OCI-LY1 (cell line): ENCODE measurements around the gene RNF224.

Source experiments
- H2AFZ ChIP-seq: fragments of 200-600 bp; sonication (generic), shearing (Covaris generic); 2 replicates; pipeline ENCODE4 v1.6.0; 2014; ENCODE audit warnings: antibody characterized with exemption, mild to moderate bottlenecking, low read length
- H3F3A ChIP-seq: fragments of 200-600 bp; sonication (generic), shearing (Covaris generic); 2 replicates; pipeline ENCODE4 v1.6.0; 2014; ENCODE audit warnings: mild to moderate bottlenecking, antibody characterized with exemption, low read length, moderate library complexity; ENCODE audit not compliant: insufficient read depth
- H3K27ac ChIP-seq: fragments of 200-600 bp; sonication (generic); 2 replicates; pipeline ENCODE4 v1.5.1; 2014; ENCODE audit warnings: low read length, mixed run types, mild to moderate bottlenecking, low read depth; ENCODE audit not compliant: poor library complexity, severe bottlenecking
- H3K27me3 ChIP-seq: fragments of 200-600 bp; sonication (generic); 2 replicates; pipeline ENCODE4 v1.6.0; 2014; ENCODE audit warnings: antibody characterized with exemption, mild to moderate bottlenecking, low read length, moderate library complexity; ENCODE audit not compliant: insufficient read depth
- H3K36me3 ChIP-seq: fragments of 200-600 bp; sonication (generic); 2 replicates; pipeline ENCODE4 v1.6.1; 2014; ENCODE audit warnings: mild to moderate bottlenecking, antibody characterized with exemption, low read length, moderate library complexity, mixed read lengths; ENCODE audit not compliant: insufficient read depth
- H3K4me1 ChIP-seq: fragments of 200-600 bp; sonication (generic); 2 replicates; pipeline ENCODE4 v1.5.1; 2014; ENCODE audit warnings: mild to moderate bottlenecking, low read length, moderate library complexity; ENCODE audit not compliant: insufficient read depth, severe bottlenecking
- H3K4me2 ChIP-seq: fragments of 200-600 bp; sonication (generic), shearing (Covaris generic); 2 replicates; pipeline ENCODE4 v1.6.1; 2014; ENCODE audit warnings: low read length
- H3K4me3 ChIP-seq: fragments of 200-600 bp; sonication (generic); 2 replicates; pipeline ENCODE4 v1.5.1; 2014; ENCODE audit warnings: low read length, low read depth, mild to moderate bottlenecking, mixed read lengths; ENCODE audit not compliant: poor library complexity, severe bottlenecking
- H3K79me2 ChIP-seq: fragments of 200-600 bp; shearing (Covaris generic); 2 replicates; pipeline ENCODE4 v1.6.1; 2016; ENCODE audit warnings: mixed run types, low read length, mixed read lengths; ENCODE audit not compliant: insufficient read depth
- H3K9ac ChIP-seq: fragments of 200-600 bp; sonication (generic), shearing (Covaris generic); 2 replicates; pipeline ENCODE4 v1.6.1; 2014; ENCODE audit warnings: mild to moderate bottlenecking, low read length, mixed read lengths
- H3K9me2 ChIP-seq: fragments of 200-600 bp; sonication (generic), shearing (Covaris generic); 2 replicates; pipeline ENCODE4 v1.6.1; 2014; ENCODE audit warnings: low read depth, mild to moderate bottlenecking, low read length, mixed read lengths
- H3K9me3 ChIP-seq: fragments of 200-600 bp; shearing (Covaris generic); 2 replicates; pipeline ENCODE4 v1.6.1; 2014; ENCODE audit warnings: low read length, mixed read lengths
- H4K20me1 ChIP-seq: fragments of 200-600 bp; sonication (generic), shearing (Covaris generic); 2 replicates; pipeline ENCODE4 v1.6.0; 2016; ENCODE audit warnings: mild to moderate bottlenecking, low read length; ENCODE audit not compliant: insufficient read depth
- EZH2 ChIP-seq: fragments of 200-600 bp; sonication (generic), shearing (Covaris generic); IDR thresholded peaks from 2 replicates; pipeline ENCODE4 v1.8.0; 2017; ENCODE audit warnings: borderline replicate concordance, mixed run types, mild to moderate bottlenecking, antibody characterized with exemption, low read length, moderate library complexity, mixed read lengths
- TF ChIP-seq, protein P1 (sequence below): fragments of 200-600 bp; sonication (generic), shearing (Covaris generic); IDR thresholded peaks from 2 replicates; pipeline ENCODE4 v1.5.1; 2017; ENCODE audit warnings: mild to moderate bottlenecking, antibody characterized with exemption, low read length, moderate library complexity, mixed read lengths

The RNF224 gene

DNA sequence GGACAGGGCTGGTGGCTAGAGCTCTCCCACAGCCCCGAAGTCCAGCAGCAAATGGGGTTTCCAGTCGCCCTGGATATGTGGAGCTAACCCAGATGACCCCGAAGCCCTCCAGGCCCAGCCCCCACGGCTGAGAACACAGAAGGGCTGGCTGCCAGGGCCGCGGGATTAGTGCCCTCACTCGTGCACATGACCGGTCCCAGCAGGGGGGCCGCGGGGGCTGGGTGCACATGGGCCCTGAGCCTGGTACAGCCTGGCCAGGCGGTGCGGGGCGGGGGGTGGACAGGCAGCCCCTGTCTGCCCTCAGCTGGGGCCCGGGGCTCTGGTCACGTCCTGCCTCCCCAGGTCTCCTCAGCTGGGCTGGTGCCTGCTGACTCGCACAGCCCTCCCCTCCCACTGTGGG lies 32.9 kb upstream of the RNF224 start:
- no peak overlapping the region for H3K4me3 ChIP-seq
- H3K4me1 ChIP-seq = peaks cover 8% of the 10 kb centered on the region
- H3K27me3 ChIP-seq = peaks cover 13% of the 10 kb centered on the region
- H3K9me2 ChIP-seq = no peaks in the 10 kb centered on the region
- no peak overlapping the region for H3K4me2 ChIP-seq
- H3K9ac ChIP-seq = no peak overlapping the region
- H2AFZ ChIP-seq = no peak overlapping the region
- no peaks in the 10 kb centered on the region for H3K9me3 ChIP-seq
- peaks cover 11% of the 10 kb centered on the region for H3K36me3 ChIP-seq
- no peak overlapping the region for H3K27ac ChIP-seq
- H4K20me1 ChIP-seq = no peaks in the 10 kb centered on the region
- H3F3A ChIP-seq = no peaks in the 10 kb centered on the region
- TF ChIP-seq, protein P1, sequence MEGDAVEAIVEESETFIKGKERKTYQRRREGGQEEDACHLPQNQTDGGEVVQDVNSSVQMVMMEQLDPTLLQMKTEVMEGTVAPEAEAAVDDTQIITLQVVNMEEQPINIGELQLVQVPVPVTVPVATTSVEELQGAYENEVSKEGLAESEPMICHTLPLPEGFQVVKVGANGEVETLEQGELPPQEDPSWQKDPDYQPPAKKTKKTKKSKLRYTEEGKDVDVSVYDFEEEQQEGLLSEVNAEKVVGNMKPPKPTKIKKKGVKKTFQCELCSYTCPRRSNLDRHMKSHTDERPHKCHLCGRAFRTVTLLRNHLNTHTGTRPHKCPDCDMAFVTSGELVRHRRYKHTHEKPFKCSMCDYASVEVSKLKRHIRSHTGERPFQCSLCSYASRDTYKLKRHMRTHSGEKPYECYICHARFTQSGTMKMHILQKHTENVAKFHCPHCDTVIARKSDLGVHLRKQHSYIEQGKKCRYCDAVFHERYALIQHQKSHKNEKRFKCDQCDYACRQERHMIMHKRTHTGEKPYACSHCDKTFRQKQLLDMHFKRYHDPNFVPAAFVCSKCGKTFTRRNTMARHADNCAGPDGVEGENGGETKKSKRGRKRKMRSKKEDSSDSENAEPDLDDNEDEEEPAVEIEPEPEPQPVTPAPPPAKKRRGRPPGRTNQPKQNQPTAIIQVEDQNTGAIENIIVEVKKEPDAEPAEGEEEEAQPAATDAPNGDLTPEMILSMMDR = no peak
- no peak for TF ChIP-seq EZH2
- no peaks in the 10 kb centered on the region for H3K79me2 ChIP-seq

DNA sequence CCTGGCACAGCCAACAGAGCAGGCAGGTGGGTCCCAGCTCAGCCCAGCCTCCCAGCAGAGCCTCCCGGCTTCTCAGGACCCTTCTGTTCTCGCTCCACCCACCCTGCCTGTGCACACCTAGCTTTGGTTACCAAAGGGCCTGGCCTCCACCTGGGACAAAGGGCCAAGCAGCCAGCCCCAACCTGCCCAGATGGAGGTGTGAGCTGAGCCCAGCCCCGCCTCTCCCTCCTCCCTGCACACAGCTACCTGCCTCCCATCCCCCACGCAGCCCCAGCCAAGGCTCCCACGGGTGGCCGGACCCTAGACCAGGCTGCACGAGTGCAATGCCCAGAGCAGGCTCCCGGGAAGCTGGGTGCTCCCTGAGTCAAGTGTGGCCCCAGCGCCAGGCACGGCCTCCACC lies 32.4 kb upstream of the RNF224 start:
- H2AFZ ChIP-seq = no peak overlapping the region
- TF ChIP-seq EZH2 = no peak
- TF ChIP-seq, protein P1 = no peak
- no peaks in the 10 kb centered on the region for H3K9me3 ChIP-seq
- H3K4me1 ChIP-seq = peaks cover 8% of the 10 kb centered on the region
- H4K20me1 ChIP-seq = no peaks in the 10 kb centered on the region
- no peak overlapping the region for H3K4me2 ChIP-seq
- H3K27ac ChIP-seq = no peak overlapping the region
- H3K9ac ChIP-seq = no peak overlapping the region
- H3F3A ChIP-seq = no peaks in the 10 kb centered on the region
- H3K36me3 ChIP-seq = peaks cover 10% of the 10 kb centered on the region
- H3K4me3 ChIP-seq = no peak overlapping the region
- peaks cover 13% of the 10 kb centered on the region for H3K27me3 ChIP-seq
- no peaks in the 10 kb centered on the region for H3K9me2 ChIP-seq
- H3K79me2 ChIP-seq = no peaks in the 10 kb centered on the region

DNA sequence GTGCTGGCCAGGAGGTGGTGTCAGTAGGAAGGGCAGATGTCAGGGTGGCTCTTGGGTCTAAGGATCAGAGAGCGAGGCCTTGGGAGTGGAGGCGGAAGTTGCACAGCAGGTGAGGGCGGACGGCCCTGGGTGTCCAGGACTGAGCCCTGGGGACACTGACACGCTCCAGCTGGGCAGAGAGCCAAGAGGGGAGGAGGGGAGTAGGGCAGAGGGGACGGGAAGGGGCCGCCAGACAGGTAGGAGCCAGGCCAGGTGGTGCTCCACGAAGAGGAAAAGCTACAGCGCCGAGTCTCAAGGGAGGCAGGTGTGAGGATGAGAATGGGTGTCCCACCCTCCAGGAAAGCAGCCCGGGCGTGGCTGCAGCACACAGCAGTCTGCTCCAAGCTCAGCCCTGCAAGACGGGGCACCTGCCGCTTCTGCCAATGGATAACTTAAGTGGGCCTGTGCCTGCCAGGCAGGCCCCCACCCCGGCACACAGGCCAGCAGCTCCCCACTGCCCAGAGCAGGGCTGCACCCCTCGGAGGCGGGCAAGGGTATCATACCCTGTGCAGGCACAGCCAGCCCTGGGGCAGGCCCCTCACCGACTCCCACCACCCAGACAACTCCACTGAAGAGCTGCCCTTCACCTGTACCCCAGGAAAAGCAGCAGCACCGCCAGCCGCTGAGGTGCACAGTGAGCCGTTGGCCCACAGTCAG lies 31.6 kb upstream of the RNF224 start:
- Histone ChIP-seq H4K20me1 (no peaks in the 10 kb centered on the region), H3K9me3 (no peaks in the 10 kb centered on the region), H2AFZ (no peak overlapping the region), H3K27ac (no peak overlapping the region), H3K4me1 (peaks cover 6% of the 10 kb centered on the region), H3K9ac (no peak overlapping the region), H3K79me2 (no peaks in the 10 kb centered on the region), H3K36me3 (peaks cover 2% of the 10 kb centered on the region; the same call in 1 of the 2 replicates), H3K9me2 (no peaks in the 10 kb centered on the region), H3K4me2 (no peak overlapping the region), H3K4me3 (no peak overlapping the region), H3F3A (no peaks in the 10 kb centered on the region), H3K27me3 (peaks cover 13% of the 10 kb centered on the region)
- TF ChIP-seq, protein P1 = no peak
- TF ChIP-seq EZH2 = no peak
